Gastrocnemius medialis (tissue), 4 donors: Measurements from ENCODE around the gene ABCG2. TPM values are rescaled to one million over a fixed set of nuclear protein-coding genes. Genes with fewer than 3 reads are reported as not detected.

Experiments
- ATAC-seq, 2 donors: fragments of 150-250 bp; one replicate each; pipeline ENCODE4 v1.9.1; 2016
- DNase-seq, 2 donors: peaks; one replicate each; pipeline ENCODE4 v3.0.0-alpha.2; 2019
- H3K27ac ChIP-seq, 4 donors: fragments of 200-600 bp; sonication (generic); 1 replicate in 1 of 4; 2 replicates in 3 of 4; pipeline ENCODE4 v1.5.1; 2016 to 2018; ENCODE audit warnings: mild to moderate bottlenecking in 2 of 4, moderate library complexity in 1 of 4
- H3K27me3 ChIP-seq, 3 donors: fragments of 200-600 bp; sonication (generic) in 2 of 3; 1 replicate in 1 of 3; 2 replicates in 2 of 3; pipeline versions ENCODE4 v1.5.1 to v1.6.0; 2016 to 2019; ENCODE audit warnings: mild to moderate bottlenecking in 1 of 3, moderate library complexity in 1 of 3
- H3K36me3 ChIP-seq, 2 donors: fragments of 200-600 bp; sonication (generic) in 1 of 2; one replicate each; pipeline ENCODE4 v1.5.1; 2017 to 2018
- H3K4me1 ChIP-seq, 2 donors: fragments of 200-600 bp; sonication (generic) in 1 of 2; one replicate each; pipeline ENCODE4 v1.5.1; 2016 to 2017; ENCODE audit warnings: mild to moderate bottlenecking in 2 of 2
- H3K4me3 ChIP-seq, 4 donors: fragments of 200-600 bp; sonication (generic) in 3 of 4; 1 replicate in 1 of 4; 2 replicates in 3 of 4; pipeline ENCODE4 v1.5.1; 2016 to 2019; ENCODE audit warnings: mild to moderate bottlenecking in 2 of 4
- H3K9me3 ChIP-seq, 3 donors: fragments of 200-600 bp; sonication (generic) in 2 of 3; 1 replicate in 1 of 3; 2 replicates in 2 of 3; pipeline ENCODE4 v1.5.1; 2016 to 2019
- POLR2A ChIP-seq, 2 donors: fragments of 450-650 bp; IDR thresholded peaks; one replicate each; pipeline ENCODE4 v1.6.1; 2017; ENCODE audit warnings: antibody characterized with exemption in 2 of 2, mild to moderate bottlenecking in 2 of 2, moderate library complexity in 2 of 2
- in situ Hi-C, 4 donors: fragments of 200-750 bp; cut with MboI; loops; one replicate each; pipeline versions ENCODE4 v1.15.0 to v1.8.0; 2017; ENCODE audit warnings: low sequenced_read_pairs in 4 of 4
- intact Hi-C: fragments of 100-400 bp; cut with DNase I; formaldehyde crosslinking; loops from one replicate; pipeline ENCODE4 v1.15.1; 2023; ENCODE audit warnings: low total_unique reads
- total RNA-seq, 4 donors: library from RNA; depleted of rRNA; stranded (reverse); fragments of >200 nt; gene quantifications; one replicate each; pipeline versions ENCODE4 v1.1.0 to v1.2.3, GENCODE V29; 2016
- TF ChIP-seq, protein P1 (sequence below), 5 experiments: fragments of 450-650 bp in 3 of 5; fragments of 200-600 bp in 2 of 5; sonication (generic) in 2 of 5; IDR thresholded peaks in 4 of 5; conservative IDR thresholded peaks in 1 of 5; 1 replicate in 4 of 5; 2 replicates in 1 of 5; pipeline ENCODE4 v1.5.1; 2016 to 2019; ENCODE audit warnings: antibody characterized with exemption in 5 of 5, mild to moderate bottlenecking in 3 of 5, moderate library complexity in 3 of 5

The ABCG2 gene
- total RNA-seq, 4 donors from 2014 or later = 0.22 to 0.75 (median 0.23) TPM; not detected in 1

- Histone ChIP-seq H3K4me1 (no peaks in the 10 kb centered on the region), H3K9me3 (no peaks in the 10 kb centered on the region), H3K4me3 (no peak overlapping the region), H3K27me3 (no peaks in the 10 kb centered on the region), H3K36me3 (no peaks in the 10 kb centered on the region), H3K27ac (no peak overlapping the region)
- ATAC-seq (no peak), DNase-seq (no peak)
- intact Hi-C loops (no loop called here), in situ Hi-C loops (no loop called here)
- TF ChIP-seq, protein P1, sequence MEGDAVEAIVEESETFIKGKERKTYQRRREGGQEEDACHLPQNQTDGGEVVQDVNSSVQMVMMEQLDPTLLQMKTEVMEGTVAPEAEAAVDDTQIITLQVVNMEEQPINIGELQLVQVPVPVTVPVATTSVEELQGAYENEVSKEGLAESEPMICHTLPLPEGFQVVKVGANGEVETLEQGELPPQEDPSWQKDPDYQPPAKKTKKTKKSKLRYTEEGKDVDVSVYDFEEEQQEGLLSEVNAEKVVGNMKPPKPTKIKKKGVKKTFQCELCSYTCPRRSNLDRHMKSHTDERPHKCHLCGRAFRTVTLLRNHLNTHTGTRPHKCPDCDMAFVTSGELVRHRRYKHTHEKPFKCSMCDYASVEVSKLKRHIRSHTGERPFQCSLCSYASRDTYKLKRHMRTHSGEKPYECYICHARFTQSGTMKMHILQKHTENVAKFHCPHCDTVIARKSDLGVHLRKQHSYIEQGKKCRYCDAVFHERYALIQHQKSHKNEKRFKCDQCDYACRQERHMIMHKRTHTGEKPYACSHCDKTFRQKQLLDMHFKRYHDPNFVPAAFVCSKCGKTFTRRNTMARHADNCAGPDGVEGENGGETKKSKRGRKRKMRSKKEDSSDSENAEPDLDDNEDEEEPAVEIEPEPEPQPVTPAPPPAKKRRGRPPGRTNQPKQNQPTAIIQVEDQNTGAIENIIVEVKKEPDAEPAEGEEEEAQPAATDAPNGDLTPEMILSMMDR (IDR thresholded peaks at IDR 0.05 in 4 of 5, conservative IDR thresholded peaks at IDR 0.05 in 1 of 5) = no peak
- no peak for TF ChIP-seq POLR2A (IDR thresholded peaks at IDR 0.05)
Observed at GRCh38 chr4:88144866-88145300, 13.6 kb downstream of the ABCG2 start.

- no peak for DNase-seq
- H3K9me3 ChIP-seq = no peaks in the 10 kb centered on the region
- H3K27me3 ChIP-seq = no peaks in the 10 kb centered on the region
- no peak overlapping the region for H3K27ac ChIP-seq
- ATAC-seq = no peak
- intact Hi-C loops = no loop called here
- in situ Hi-C loops = no loop called here
- TF ChIP-seq POLR2A (IDR thresholded peaks at IDR 0.05) = no peak
- TF ChIP-seq, protein P1 (IDR thresholded peaks at IDR 0.05 in 4 of 5, conservative IDR thresholded peaks at IDR 0.05 in 1 of 5) = no peak
- H3K4me1 ChIP-seq = no peaks in the 10 kb centered on the region
- no peaks in the 10 kb centered on the region for H3K36me3 ChIP-seq
- no peak overlapping the region for H3K4me3 ChIP-seq
Observed at GRCh38 chr4:88144048-88144447, 14.4 kb downstream of the ABCG2 start.

- Histone ChIP-seq H3K4me1 (no peaks in the 10 kb centered on the region), H3K27ac (no peak overlapping the region), H3K36me3 (no peaks in the 10 kb centered on the region), H3K9me3 (no peaks in the 10 kb centered on the region), H3K27me3 (no peaks in the 10 kb centered on the region), H3K4me3 (no peak overlapping the region)
- intact Hi-C loops = no loop called here
- ATAC-seq (no peak), DNase-seq (no peak)
- TF ChIP-seq, protein P1 (IDR thresholded peaks at IDR 0.05 in 4 of 5, conservative IDR thresholded peaks at IDR 0.05 in 1 of 5) = no peak
- TF ChIP-seq POLR2A (IDR thresholded peaks at IDR 0.05) = no peak
- in situ Hi-C loops = no loop called here
Observed at GRCh38 chr4:88143504-88143903, 14.9 kb downstream of the ABCG2 start.

- TF ChIP-seq POLR2A (IDR thresholded peaks at IDR 0.05) = no peak
- TF ChIP-seq, protein P1 (IDR thresholded peaks at IDR 0.05 in 4 of 5, conservative IDR thresholded peaks at IDR 0.05 in 1 of 5) = no peak
- Histone ChIP-seq H3K27me3 (no peaks in the 10 kb centered on the region), H3K4me3 (no peak overlapping the region), H3K27ac (no peak overlapping the region), H3K9me3 (no peaks in the 10 kb centered on the region), H3K4me1 (no peaks in the 10 kb centered on the region), H3K36me3 (no peaks in the 10 kb centered on the region)
- in situ Hi-C loops = no loop called here
- intact Hi-C loops = no loop called here
- no peak for DNase-seq
- no peak for ATAC-seq
Observed at GRCh38 chr4:88138561-88138960, 19.9 kb downstream of the ABCG2 start.

- no peaks in the 10 kb centered on the region for H3K4me1 ChIP-seq
- intact Hi-C loops = no loop called here
- TF ChIP-seq, protein P1 (IDR thresholded peaks at IDR 0.05 in 4 of 5, conservative IDR thresholded peaks at IDR 0.05 in 1 of 5) = no peak
- no peak for TF ChIP-seq POLR2A (IDR thresholded peaks at IDR 0.05)
- no peak for ATAC-seq
- H3K9me3 ChIP-seq = no peaks in the 10 kb centered on the region
- no peaks in the 10 kb centered on the region for H3K27me3 ChIP-seq
- H3K4me3 ChIP-seq = no peak overlapping the region
- no peaks in the 10 kb centered on the region for H3K36me3 ChIP-seq
- in situ Hi-C loops = no loop called here
- no peak for DNase-seq
- no peak overlapping the region for H3K27ac ChIP-seq
Observed at GRCh38 chr4:88137112-88137511, 21.3 kb downstream of the ABCG2 start.
